K562 (cell line): ENCODE results near the gene NUP214. TPM values are rescaled to one million over a fixed set of nuclear protein-coding genes. Genes with fewer than 3 reads are reported as not detected.

ENCODE experiments used
- ATAC-seq: fragments of 200-7000 bp; cut with Tn5 transposase; 3 replicates; pipeline ENCODE4 v1.9.1; 2020; ENCODE audit warnings: moderate library complexity
- BruUV-seq: library from RNA; stranded (reverse); fragments of 400-500 nt; replicated peaks from 2 replicates; lab custom pipeline; 2021; lab: Mats Ljungman, UMichigan
- CTCF ChIA-PET: fragments of 300-600 bp; formaldehyde crosslinking; extraction: SDS; loops from one replicate; lab custom pipeline; 2021; ENCODE audit warnings: low intra/inter-chr PET ratio; lab: Yijun Ruan, JAX
- POLR2A ChIA-PET: fragments of 300-600, 350-650 bp; sonication (Branson Sonifier 250); formaldehyde crosslinking; extraction: SDS; loops from one replicate; lab custom pipeline; 2021; ENCODE audit warnings: antibody characterized with exemption, inconsistent platforms; lab: Yijun Ruan, JAX
- DNase-seq, 4 experiments: peaks; one replicate each; pipeline versions ENCODE4 v3.0.0 to v3.0.0-alpha.2; 2011 to 2018; ENCODE audit warnings: low spot score in 3 of 4, mixed read lengths in 3 of 4; ENCODE audit errors: extremely low read depth in 1 of 4
- FAIRE-seq: peaks from 2 replicates; lab custom pipeline; 2011; peaks lifted over from hg19 to GRCh38; lab: Jason Lieb, UNC
- H2AFZ ChIP-seq: 2 replicates; pipeline ENCODE4 v1.6.0; 2011; ENCODE audit warnings: low read depth, low read length, control low read depth, inconsistent platforms
- H3K27ac ChIP-seq: fragments of 200-600 bp; 3 replicates; pipeline ENCODE4 v1.8.0; 2011; ENCODE audit warnings: low read depth, mild to moderate bottlenecking, control low read depth, inconsistent platforms, low read length, moderate library complexity, mixed read lengths; ENCODE audit errors: extremely low read depth
- H3K27me3 ChIP-seq, 2 experiments: fragments of 300-600 bp in 1 of 2; 2 replicates in 1 of 2; 3 replicates in 1 of 2; pipeline versions ENCODE4 v1.6.0 to v1.8.0; 2011; ENCODE audit warnings: inconsistent platforms in 2 of 2, low read length in 2 of 2, mild to moderate bottlenecking in 1 of 2, mixed read lengths in 1 of 2, moderate library complexity in 1 of 2; ENCODE audit not compliant: control insufficient read depth in 2 of 2, insufficient read depth in 2 of 2
- H3K36me3 ChIP-seq: fragments of 300-600 bp; 3 replicates; pipeline ENCODE4 v1.8.0; 2011; ENCODE audit warnings: mild to moderate bottlenecking, low read length, inconsistent platforms; ENCODE audit not compliant: control insufficient read depth, insufficient read depth
- H3K4me1 ChIP-seq, 2 experiments: fragments of 200-600 bp in 1 of 2; replicated peaks in 1 of 2; 2 replicates in 1 of 2; 3 replicates in 1 of 2; pipeline versions ENCODE4 v1.5.1 to v1.8.0; 2011; ENCODE audit warnings: inconsistent platforms in 2 of 2, low read length in 2 of 2, mild to moderate bottlenecking in 1 of 2, mixed read lengths in 1 of 2, moderate library complexity in 1 of 2; ENCODE audit not compliant: control insufficient read depth in 2 of 2, insufficient read depth in 2 of 2
- H3K4me2 ChIP-seq: 2 replicates; pipeline ENCODE4 v1.6.1; 2011; ENCODE audit warnings: low read length, control low read depth, inconsistent platforms, mixed read lengths; ENCODE audit not compliant: insufficient read depth
- H3K4me3 ChIP-seq: fragments of 200-600 bp; sonication (generic), shearing (Covaris generic); 2 replicates; pipeline ENCODE4 v1.5.1; 2016; ENCODE audit warnings: control low read depth, inconsistent platforms
- H3K79me2 ChIP-seq: fragments of 200-600 bp; 3 replicates; pipeline ENCODE4 v1.8.0; 2011; ENCODE audit warnings: low read length, inconsistent platforms; ENCODE audit not compliant: control insufficient read depth, insufficient read depth
- H3K9ac ChIP-seq, 2 experiments: 2 replicates each; pipeline versions ENCODE4 v1.6.0 to v1.6.1; 2011; ENCODE audit warnings: low read depth in 2 of 2, low read length in 2 of 2, control low read depth in 1 of 2, inconsistent platforms in 1 of 2, mild to moderate bottlenecking in 1 of 2, mixed read lengths in 1 of 2; ENCODE audit not compliant: insufficient read depth in 1 of 2
- H3K9me1 ChIP-seq: one replicate; pipeline ENCODE4 v1.6.0; 2011; ENCODE audit warnings: inconsistent platforms, mild to moderate bottlenecking, low read length, moderate library complexity; ENCODE audit not compliant: control insufficient read depth, insufficient read depth
- H3K9me3 ChIP-seq: replicated peaks from 2 replicates; pipeline ENCODE4 v1.5.1; 2011; ENCODE audit warnings: low read depth, low read length, inconsistent platforms; ENCODE audit not compliant: control insufficient read depth, insufficient read depth
- H4K20me1 ChIP-seq: replicated peaks from 2 replicates; pipeline ENCODE4 v1.6.1; 2011; ENCODE audit warnings: low read length, inconsistent platforms, mixed read lengths; ENCODE audit not compliant: control insufficient read depth, insufficient read depth
- GATAD2A ChIP-seq: fragments of 450-650 bp; IDR thresholded peaks from 2 replicates; pipeline ENCODE4 v1.6.1; 2017
- HMGXB4 ChIP-seq: sonication (generic); formaldehyde crosslinking; IDR thresholded peaks from 2 replicates; pipeline ENCODE4 v1.8.1; 2023; ENCODE audit warnings: mild to moderate bottlenecking, missing genetic modification reagents
- MLX ChIP-seq, 2 experiments: fragments of 450-650 bp in 1 of 2; sonication (generic) in 1 of 2; formaldehyde crosslinking; conservative IDR thresholded peaks; 2 replicates each; pipeline versions ENCODE4 v1.4.0 to v1.8.1; 2020 to 2022; ENCODE audit warnings: mild to moderate bottlenecking in 1 of 2, missing genetic modification reagents in 1 of 2
- MXD1 ChIP-seq: fragments of 250-450 bp; sonication (Bioruptor Pico); IDR thresholded peaks from 2 replicates; pipeline ENCODE4 v1.8.0; 2021; ENCODE audit warnings: borderline replicate concordance, mild to moderate bottlenecking, moderate library complexity; ENCODE audit not compliant: poor library complexity, severe bottlenecking
- ZNF217 ChIP-seq: sonication (generic); formaldehyde crosslinking; IDR thresholded peaks from 2 replicates; pipeline ENCODE4 v1.8.0; 2022; ENCODE audit warnings: mild to moderate bottlenecking, missing genetic modification reagents
- ZNF311 ChIP-seq: fragments of 250-450 bp; sonication (Bioruptor Pico); IDR thresholded peaks from 2 replicates; pipeline ENCODE4 v1.4.0; 2020; ENCODE audit warnings: mild to moderate bottlenecking, moderate library complexity
- ZNF347 ChIP-seq: fragments of 450-650 bp; formaldehyde crosslinking; IDR thresholded peaks from 2 replicates; pipeline ENCODE4 v1.4.0; 2020; ENCODE audit warnings: low read depth, mild to moderate bottlenecking, moderate library complexity
- WGBS: fragments of 100-300 bp; shearing (Covaris generic); methylation state at CpG from one replicate; pipeline ENCODE4 v1.1.6; 2016; ENCODE audit warnings: low coverage, mixed read lengths; ENCODE audit not compliant: insufficient coverage; ENCODE audit errors: missing lambda C conversion rate; 5-methylcytosine and 5-hydroxymethylcytosine counted together
- in situ Hi-C: fragments of 300-500 bp; cut with MboI; formaldehyde crosslinking; loops from 4 replicates; pipeline ENCODE4 v1.15.0; 2018; ENCODE audit warnings: inconsistent platforms, mixed read lengths
- intact Hi-C: fragments of 100-400 bp; cut with micrococcal nuclease; formaldehyde crosslinking; loops from 2 replicates; pipeline ENCODE4 v1.14.2; 2022
- polyA plus RNA-seq, 8 experiments: library from polyadenylated mRNA; depleted of rRNA in 4 of 8; stranded (reverse) in 5 of 8; unstranded in 3 of 8; fragments of >200 nt; fragmentation: Nextera tagmentation in 2 of 8; fragmentation: Illumina TruSeq in 1 of 8; extraction: Ambion mirVana in 2 of 8; extraction: Trizol in 1 of 8; gene quantifications; 2 replicates each; pipeline versions ENCODE4 v1.2.1 to v1.2.3, GENCODE V29; 2011 to 2014; ENCODE audit warnings: inconsistent platforms in 1 of 8, missing spikeins in 1 of 8
- total RNA-seq, 7 experiments: library from RNA; depleted of rRNA in 6 of 7; stranded (reverse); fragments of >200 nt in 6 of 7; fragmentation: Illumina TruSeq in 2 of 7; extraction: Trizol in 2 of 7; gene quantifications; 2 replicates each; pipeline versions ENCODE4 v1.2.1 to v1.2.3, GENCODE V29; 2011 to 2021; ENCODE audit warnings: low replicate concordance in 1 of 7

Gene NUP214
- total and polyA plus RNA-seq, 9 of the 15 experiments (the other 6 are each of a cell fraction or from before 2014, with no cell fraction given) = 56.9 to 332 (median 97.1) TPM

GRCh38 chr9:131087354-131087893 lies 38.0 kb upstream of the NUP214 start:
- ChIA-PET POLR2A (interaction anchor here (0.7 to 99.3 kb wide), 5 partner anchors 9 to 179 kb away, joined by 3 to 3336 read pairs (median 3); partner anchors contain the start of genes AIF1L and NUP214), CTCF (no interaction called here)
- Histone ChIP-seq H3K36me3 (no peaks in the 10 kb centered on the region), H2AFZ (no peak overlapping the region), H3K27ac (no peak overlapping the region), H3K9me3 (no peaks in the 10 kb centered on the region), H3K79me2 (no peaks in the 10 kb centered on the region), H3K4me1 (peaks cover 0 to 18% of the 10 kb centered on the region in 2 experiments; a peak in 2 of 5 replicates), H3K4me2 (no peak overlapping the region), H3K9me1 (peaks cover 5% of the 10 kb centered on the region), H3K4me3 (no peak overlapping the region), H3K9ac (peak overlapping the region in 1 of 2 experiments; percentile 46; a peak in 1 of 4 replicates), H4K20me1 (peaks cover 50% of the 10 kb centered on the region), H3K27me3 (peaks cover 73 to 87% of the 10 kb centered on the region in 2 experiments)
- FAIRE-seq = no peak
- in situ Hi-C loops = no loop called here
- peak in 2 of 4 experiments; percentile 64 to 66 for DNase-seq
- no peak for ATAC-seq
- whole genome bisulfite sequencing = 5% methylated on average over 19 of the region's 19 CpGs
- BruUV-seq = no TSS peak
- TF ChIP-seq MLX (CRISPR knock-in tag; conservative IDR thresholded peaks at IDR 0.05) (peak in 1 of 2 experiments; percentile 56; a peak in 1 of 4 replicates), MXD1 (CRISPR knock-in tag) (no peak), ZNF347 (no peak), ZNF311 (no peak), GATAD2A (no peak), ZNF217 (CRISPR knock-in tag) (no peak), HMGXB4 (CRISPR knock-in tag) (peak; percentile 26)
- intact Hi-C loops = no loop called here
